WI38 (cell line): Measurements from ENCODE around the gene TYW3.
A peak's percentile ranks its signal among the peaks of the same experiment; 100 is the strongest.
"Not testable (repeated sequence)": the region's sequence is repeated elsewhere in the genome, so short reads cannot be mapped to it uniquely, and the experiment has no call there.

Experiments
- H3K4me3 ChIP-seq: 2 replicates; pipeline ENCODE4 v1.5.1; 2011; ENCODE audit warnings: low read depth, mild to moderate bottlenecking, control low read depth, low read length
- CTCF ChIP-seq: IDR thresholded peaks from 2 replicates; pipeline ENCODE4 v1.5.1; 2012; ENCODE audit warnings: low read depth, mild to moderate bottlenecking, control low read depth, low read length

The TYW3 gene

GRCh38 chr1:74755475-74755874, 22.5 kb downstream of the TYW3 start:
- no peak for TF ChIP-seq CTCF

GRCh38 chr1:74756650-74757049, 23.7 kb downstream of the TYW3 start:
- not testable (repeated sequence) for H3K4me3 ChIP-seq

More at GRCh38 chr1:74755475-74755874, 22.5 kb downstream of the TYW3 start:
- H3K4me3 ChIP-seq: no peak overlapping the region

GRCh38 chr1:74763807-74764206, 30.9 kb downstream of the TYW3 start:
- TF ChIP-seq CTCF: no peak
- H3K4me3 ChIP-seq: no peak overlapping the region

- H3K4me3 ChIP-seq: no peak overlapping the region
- TF ChIP-seq CTCF: no peak
Measured at GRCh38 chr1:74766579-74766978, 33.6 kb downstream of the TYW3 start.

GRCh38 chr1:74767490-74767889, 34.5 kb downstream of the TYW3 start:
- H3K4me3 ChIP-seq: no peak overlapping the region
- TF ChIP-seq CTCF: 0 out of 2 replicates have a peak, but pooled peaks have one; percentile 19

- peak; percentile 26; the same call in 1 of the 2 replicates for TF ChIP-seq CTCF
- no peak overlapping the region for H3K4me3 ChIP-seq
Measured at GRCh38 chr1:74771913-74772515, 39.1 kb downstream of the TYW3 start.

- no peak overlapping the region for H3K4me3 ChIP-seq
- no peak for TF ChIP-seq CTCF
Measured at GRCh38 chr1:74772945-74773344, 40.0 kb downstream of the TYW3 start.

GRCh38 chr1:74773582-74773981, 40.6 kb downstream of the TYW3 start:
- no peak for TF ChIP-seq CTCF

More at GRCh38 chr1:74773582-74773981, 40.6 kb downstream of the TYW3 start:
- no peak overlapping the region for H3K4me3 ChIP-seq
